SJCRH30 (cell line): Measurements from ENCODE around the gene ETS1. TPM values are rescaled to one million over a fixed set of nuclear protein-coding genes. Genes with fewer than 3 reads are reported as not detected.

Experiments used
- DNase-seq, 2 experiments: peaks; one replicate each; pipeline ENCODE4 v3.0.0-alpha.2; 2015 to 2020
- H3K27ac ChIP-seq: fragments of 250-450 bp; sonication (Bioruptor Pico); 2 replicates; pipeline ENCODE4 v1.5.1; 2020; ENCODE audit warnings: mild to moderate bottlenecking, moderate library complexity
- H3K27me3 ChIP-seq: fragments of 250-450 bp; sonication (Bioruptor Pico); 2 replicates; pipeline ENCODE4 v1.5.1; 2020; ENCODE audit warnings: mild to moderate bottlenecking, moderate library complexity
- H3K36me3 ChIP-seq: fragments of 250-450 bp; sonication (Bioruptor Pico); 2 replicates; pipeline ENCODE4 v1.5.1; 2020; ENCODE audit warnings: mild to moderate bottlenecking, moderate library complexity
- H3K4me1 ChIP-seq: fragments of 250-450 bp; sonication (Bioruptor Pico); 2 replicates; pipeline ENCODE4 v1.5.1; 2020; ENCODE audit warnings: mild to moderate bottlenecking, moderate library complexity
- H3K4me3 ChIP-seq: fragments of 250-450 bp; sonication (Bioruptor Pico); 2 replicates; pipeline ENCODE4 v1.5.1; 2020; ENCODE audit warnings: mild to moderate bottlenecking, moderate library complexity
- H3K9me3 ChIP-seq: fragments of 250-450 bp; sonication (Bioruptor Pico); replicated peaks from 2 replicates; pipeline ENCODE4 v1.5.1; 2020; ENCODE audit warnings: mild to moderate bottlenecking, moderate library complexity
- total RNA-seq: library from RNA; depleted of rRNA; stranded (reverse); fragments of >200 nt; shearing (Covaris generic); gene quantifications from 2 replicates; pipeline ENCODE4 v1.2.3, GENCODE V29; 2014

ETS1 gene
- total RNA-seq, 1 experiment from 2014 or later = 43.9 TPM

- H3K27ac ChIP-seq = peak overlapping the region; percentile 61
- H3K36me3 ChIP-seq = peaks cover 6% of the 10 kb centered on the region
- peaks cover 24% of the 10 kb centered on the region for H3K4me1 ChIP-seq
- no peaks in the 10 kb centered on the region for H3K27me3 ChIP-seq
- peak overlapping the region; percentile 29 for H3K4me3 ChIP-seq
- peak; percentile 62 to 81 for DNase-seq
- no peaks in the 10 kb centered on the region for H3K9me3 ChIP-seq
Observed at GRCh38 chr11:128497061-128497775, 90.1 kb downstream of the ETS1 start.

GRCh38 chr11:128496692-128497060, 90.7 kb downstream of the ETS1 start:
- Histone ChIP-seq H3K27me3 (no peaks in the 10 kb centered on the region), H3K4me3 (no peak overlapping the region), H3K4me1 (peaks cover 24% of the 10 kb centered on the region), H3K36me3 (peaks cover 4% of the 10 kb centered on the region; the same call in 1 of the 2 replicates), H3K27ac (peak overlapping the region; percentile 61), H3K9me3 (no peaks in the 10 kb centered on the region)
- DNase-seq = no peak

- no peak for DNase-seq
- H3K27me3 ChIP-seq = no peaks in the 10 kb centered on the region
- no peak overlapping the region for H3K4me3 ChIP-seq
- no peaks in the 10 kb centered on the region for H3K9me3 ChIP-seq
- H3K36me3 ChIP-seq = peaks cover 7% of the 10 kb centered on the region
- peaks cover 24% of the 10 kb centered on the region for H3K4me1 ChIP-seq
- H3K27ac ChIP-seq = no peak overlapping the region
Observed at GRCh38 chr11:128496249-128496648, 91.1 kb downstream of the ETS1 start.

GRCh38 chr11:128494418-128495332, 92.7 kb downstream of the ETS1 start:
- Histone ChIP-seq H3K9me3 (no peaks in the 10 kb centered on the region), H3K4me3 (no peak overlapping the region), H3K27me3 (no peaks in the 10 kb centered on the region), H3K4me1 (peaks cover 24% of the 10 kb centered on the region), H3K36me3 (peaks cover 15% of the 10 kb centered on the region), H3K27ac (no peak overlapping the region)
- DNase-seq = no peak

- no peaks in the 10 kb centered on the region for H3K27me3 ChIP-seq
- no peak for DNase-seq
- H3K36me3 ChIP-seq = peaks cover 19% of the 10 kb centered on the region
- no peak overlapping the region for H3K4me3 ChIP-seq
- peaks cover 24% of the 10 kb centered on the region for H3K4me1 ChIP-seq
- H3K9me3 ChIP-seq = no peaks in the 10 kb centered on the region
- no peak overlapping the region for H3K27ac ChIP-seq
Observed at GRCh38 chr11:128493570-128493965, 93.8 kb downstream of the ETS1 start.

- Histone ChIP-seq H3K4me3 (no peak overlapping the region), H3K4me1 (peaks cover 21% of the 10 kb centered on the region), H3K9me3 (no peaks in the 10 kb centered on the region), H3K27me3 (no peaks in the 10 kb centered on the region), H3K36me3 (peaks cover 19% of the 10 kb centered on the region), H3K27ac (no peak overlapping the region)
- no peak for DNase-seq
Observed at GRCh38 chr11:128492903-128493569, 94.3 kb downstream of the ETS1 start.

- Histone ChIP-seq H3K27me3 (no peaks in the 10 kb centered on the region), H3K9me3 (no peaks in the 10 kb centered on the region), H3K4me1 (peaks cover 15% of the 10 kb centered on the region), H3K36me3 (peaks cover 23% of the 10 kb centered on the region), H3K27ac (no peak overlapping the region), H3K4me3 (no peak overlapping the region)
- DNase-seq = no peak
Observed at GRCh38 chr11:128492461-128492860, 94.9 kb downstream of the ETS1 start.

GRCh38 chr11:128491195-128491936, 96.0 kb downstream of the ETS1 start:
- Histone ChIP-seq H3K9me3 (no peaks in the 10 kb centered on the region), H3K36me3 (peaks cover 33% of the 10 kb centered on the region), H3K4me3 (no peak overlapping the region), H3K27me3 (no peaks in the 10 kb centered on the region), H3K27ac (no peak overlapping the region), H3K4me1 (peaks cover 5% of the 10 kb centered on the region; the same call in 1 of the 2 replicates)
- DNase-seq = no peak

- Histone ChIP-seq H3K27me3 (no peaks in the 10 kb centered on the region), H3K36me3 (peaks cover 46% of the 10 kb centered on the region), H3K4me3 (no peak overlapping the region), H3K9me3 (no peaks in the 10 kb centered on the region), H3K4me1 (no peaks in the 10 kb centered on the region; the same call in 1 of the 2 replicates), H3K27ac (no peak overlapping the region)
- DNase-seq = no peak
Observed at GRCh38 chr11:128490092-128490491, 97.3 kb downstream of the ETS1 start.

- DNase-seq = no peak
- no peak overlapping the region for H3K27ac ChIP-seq
- H3K27me3 ChIP-seq = no peaks in the 10 kb centered on the region
- H3K9me3 ChIP-seq = no peaks in the 10 kb centered on the region
- no peak overlapping the region for H3K4me3 ChIP-seq
- H3K4me1 ChIP-seq = no peaks in the 10 kb centered on the region; the same call in 1 of the 2 replicates
- H3K36me3 ChIP-seq = peaks cover 50% of the 10 kb centered on the region
Observed at GRCh38 chr11:128488471-128488870, 98.9 kb downstream of the ETS1 start.

- Histone ChIP-seq H3K4me1 (no peaks in the 10 kb centered on the region), H3K9me3 (no peaks in the 10 kb centered on the region), H3K4me3 (no peak overlapping the region), H3K36me3 (peaks cover 49% of the 10 kb centered on the region), H3K27me3 (no peaks in the 10 kb centered on the region), H3K27ac (no peak overlapping the region)
- DNase-seq = no peak
Observed at GRCh38 chr11:128487978-128488377, 99.4 kb downstream of the ETS1 start.

GRCh38 chr11:128484172-128484571, 103.2 kb downstream of the ETS1 start:
- Histone ChIP-seq H3K27ac (no peak overlapping the region), H3K27me3 (no peaks in the 10 kb centered on the region), H3K36me3 (peaks cover 53% of the 10 kb centered on the region), H3K9me3 (no peaks in the 10 kb centered on the region), H3K4me1 (peaks cover 7% of the 10 kb centered on the region), H3K4me3 (no peak overlapping the region)
- DNase-seq = no peak

GRCh38 chr11:128483211-128483788, 104.1 kb downstream of the ETS1 start:
- Histone ChIP-seq H3K36me3 (peaks cover 54% of the 10 kb centered on the region), H3K27me3 (no peaks in the 10 kb centered on the region), H3K27ac (no peak overlapping the region), H3K4me1 (peaks cover 7% of the 10 kb centered on the region), H3K4me3 (no peak overlapping the region), H3K9me3 (no peaks in the 10 kb centered on the region)
- DNase-seq = no peak
